AG04450 (cell line): ENCODE measurements around the gene PIAS3. TPM values are rescaled to one million over a fixed set of nuclear protein-coding genes. Genes with fewer than 3 reads are reported as not detected.

Source experiments
- polyA plus RNA-seq: library from polyadenylated mRNA; depleted of rRNA; stranded (reverse); fragments of >200 nt; gene quantifications from 2 replicates; pipeline ENCODE4 v1.2.3, GENCODE V29; 2011; rRNA removed
- small RNA-seq: library from RNA; depleted of rRNA; stranded (forward); fragments of <200 nt; gene quantifications from one replicate; pipeline ENCODE3, GENCODE V24; 2012; ENCODE audit warnings: low read depth; ENCODE audit not compliant: insufficient read length

PIAS3 gene
- polyA plus RNA-seq, 1 experiment = 29.2 TPM

Small RNA genes within 50 kb of the gene (small RNA-seq; reads per million reads assigned to genes)
- gene MIR6736 = not detected

Other genes with a start within 250 kb of the PIAS3 start
- 2.0 and 3.2 TPM in 2 replicates for gene PDZK1, start 151.7 kb downstream of the PIAS3 start, polyA plus RNA-seq
- 0.05 and 0.06 TPM in 2 replicates for gene CD160, start 139.6 kb downstream of the PIAS3 start, polyA plus RNA-seq
- gene RNF115, start 35.0 kb downstream of the PIAS3 start, polyA plus RNA-seq = 30.0 and 32.9 TPM in 2 replicates
- gene POLR3C, start 34.9 kb downstream of the PIAS3 start, polyA plus RNA-seq = 67.5 and 70.6 TPM in 2 replicates
- gene NUDT17, start 13.5 kb downstream of the PIAS3 start, polyA plus RNA-seq = 3.3 and 3.7 TPM in 2 replicates
- gene ANKRD35, start 26.8 kb upstream of the PIAS3 start, polyA plus RNA-seq = 2.6 and 2.7 TPM in 2 replicates
- gene ITGA10, start 51.0 kb upstream of the PIAS3 start, polyA plus RNA-seq = 0.68 and 0.78 TPM in 2 replicates
- gene PEX11B, start 59.6 kb upstream of the PIAS3 start, polyA plus RNA-seq = 44.2 and 51.1 TPM in 2 replicates
- gene RBM8A, start 68.4 kb upstream of the PIAS3 start, polyA plus RNA-seq = 134 and 158 TPM in 2 replicates
- 39.3 and 47.2 TPM in 2 replicates for gene LIX1L, start 98.9 kb upstream of the PIAS3 start, polyA plus RNA-seq
- 0.83 and 1.2 TPM in 2 replicates for gene ANKRD34A, start 105.5 kb upstream of the PIAS3 start, polyA plus RNA-seq
- 23.1 and 25.0 TPM in 2 replicates for gene POLR3GL, start 105.6 kb upstream of the PIAS3 start, polyA plus RNA-seq
- 156 and 229 TPM in 2 replicates for gene TXNIP, start 137.5 kb upstream of the PIAS3 start, polyA plus RNA-seq
- not detected in 2 replicates for gene HJV, start 162.7 kb upstream of the PIAS3 start, polyA plus RNA-seq